ENCODE measurements around the gene FAM181A. TPM values are rescaled to one million over a fixed set of nuclear protein-coding genes. Genes with fewer than 3 reads are reported as not detected.

The FAM181A gene
- total and polyA plus RNA-seq, 2 of the 4 experiments (the other 2 are of a cell fraction) = not detected

GRCh38 chr14:93905623-93906022 lies 21.5 kb upstream of the FAM181A start:
- H3K27me3 ChIP-seq (ENCODE audit: control insufficient read depth, insufficient read depth, low read length) = peaks cover 6% of the 10 kb centered on the region
- no peaks in the 10 kb centered on the region for H3K9me3 ChIP-seq (ENCODE audit: control insufficient read depth, insufficient read depth, low read length)
- no peak overlapping the region for H3K18ac ChIP-seq (ENCODE audit: low read depth, low read length)
- H3K9ac ChIP-seq (ENCODE audit: low read depth, low read length) = no peak overlapping the region
- no peak overlapping the region for H3K23ac ChIP-seq (ENCODE audit: low read depth, low read length)
- no peak overlapping the region for H2BK5ac ChIP-seq (ENCODE audit: low read depth, low read length, poor library complexity, severe bottlenecking)
- no peaks in the 10 kb centered on the region for H3K36me3 ChIP-seq (ENCODE audit: control insufficient read depth, insufficient read depth, low read length)
- intact Hi-C loops (cut with micrococcal nuclease) (no loop called here), in situ Hi-C loops (cut with MboI; ENCODE audit: low sequenced_read_pairs) (no loop called here), dilution Hi-C loops (cut with HindIII; ENCODE audit: low sequenced_read_pairs, unreplicated experiment) (no loop called here)
- H2BK15ac ChIP-seq (ENCODE audit: low read depth, low read length) = no peak overlapping the region
- 83% methylated on average over 1 of the region's 4 CpGs; no CpG with 5 or more reads in 1 of the 2 experiments for WGBS, 2 experiments (ENCODE audit: extremely low coverage in 2 of 2, insufficient read length in 1 of 2)
- no peaks in the 10 kb centered on the region for H3K79me1 ChIP-seq (ENCODE audit: low read depth in 1 of 2, low read length in 2 of 2)
- H2BK120ac ChIP-seq (ENCODE audit: low read depth, low read length) = no peak overlapping the region
- no peak overlapping the region for H2AFZ ChIP-seq (replicated peaks; ENCODE audit: low read length, poor library complexity)
- ATAC-seq (ENCODE audit: low read depth) = no peak
- no peaks in the 10 kb centered on the region for H4K20me1 ChIP-seq (ENCODE audit: insufficient read depth, low read length)
- ChIA-PET CTCF (no interaction called here), POLR2A (ENCODE audit: unreplicated experiment) (no interaction called here)
- no peak overlapping the region for H3K4me2 ChIP-seq (ENCODE audit: low read depth, low read length)
- H3K9me1 ChIP-seq (ENCODE audit: insufficient read depth, low read length) = no peaks in the 10 kb centered on the region
- DNase-seq = no peak
- H3K4me3 ChIP-seq (ENCODE audit: insufficient read depth, low read depth, low read length) = no peak overlapping the region
- no peak overlapping the region for H4K5ac ChIP-seq (ENCODE audit: low read depth, low read length)
- no peak overlapping the region for H4K8ac ChIP-seq (ENCODE audit: low read depth in 2 of 2, low read length in 2 of 2)
- H3K14ac ChIP-seq (replicated peaks; ENCODE audit: low read depth, low read length) = no peak overlapping the region
- no peak overlapping the region for H3K27ac ChIP-seq (ENCODE audit: insufficient read depth, low read length)
- TF ChIP-seq USF2 (IDR thresholded peaks at IDR 0.05; ENCODE audit: low read depth, low read length) (no peak), RAD21 (IDR thresholded peaks at IDR 0.05; ENCODE audit: low read length) (no peak), MXI1 (IDR thresholded peaks at IDR 0.05; ENCODE audit: borderline replicate concordance, low read depth, low read length) (no peak), RFX5 (IDR thresholded peaks at IDR 0.05; ENCODE audit: low read depth, low read length) (no peak)
- H2AK5ac ChIP-seq (ENCODE audit: low read depth, low read length) = no peak overlapping the region
- H2BK20ac ChIP-seq (ENCODE audit: low read depth, low read length) = no peak overlapping the region
- no peak overlapping the region for H4K91ac ChIP-seq (ENCODE audit: insufficient read depth, low read depth, low read length)
- no peaks in the 10 kb centered on the region for H3K4me1 ChIP-seq (ENCODE audit: control insufficient read depth, insufficient read depth, low read length)
- no peak overlapping the region for H3K56ac ChIP-seq (ENCODE audit: extremely low read depth, insufficient read depth, low read length)
- no peak overlapping the region for H3K4ac ChIP-seq (ENCODE audit: low read depth, low read length)
- no peak overlapping the region for H2AK9ac ChIP-seq (replicated peaks; ENCODE audit: low read depth, low read length, poor library complexity)
- BruUV-seq (replicated peaks) = no TSS peak
